HG02759 (cell line): ENCODE measurements around the gene GPA33.
A peak's percentile ranks its signal among the peaks of the same experiment; 100 is the strongest.

Experiments
- ATAC-seq: cut with Tn5 transposase; IDR thresholded peaks from one replicate; pipeline ENCODE4 v1.9.1; 2021; ENCODE audit warnings: mild to moderate bottlenecking, moderate library complexity; ENCODE audit not compliant: unreplicated experiment

The GPA33 gene

GRCh38 chr1:167118188-167118587, 28.0 kb upstream of the GPA33 start:
- ATAC-seq, result no peak

- no peak for ATAC-seq
Measured at GRCh38 chr1:167117225-167117624, 27.0 kb upstream of the GPA33 start.

GRCh38 chr1:167116174-167116573, 26.0 kb upstream of the GPA33 start:
- no peak for ATAC-seq

DNA sequence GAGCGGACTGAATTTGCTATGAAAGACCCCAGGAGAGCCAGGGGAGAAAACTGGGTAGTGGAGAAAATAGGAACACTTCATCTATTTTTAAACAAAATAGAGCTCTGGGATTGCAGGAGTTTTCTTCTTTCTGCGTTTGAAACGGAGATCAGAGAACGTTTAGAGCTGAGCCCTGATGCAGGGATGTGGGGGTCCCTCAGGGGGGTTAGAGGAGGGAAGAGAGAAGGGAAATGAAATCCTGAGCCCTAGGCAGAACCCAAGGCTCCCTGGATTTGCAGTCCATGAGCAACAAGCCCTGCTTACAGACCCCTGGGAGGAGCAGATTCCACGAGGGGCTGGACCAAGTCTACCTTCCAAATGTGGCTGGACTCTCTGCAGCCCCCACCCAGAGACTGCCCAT, 25.5 kb upstream of the GPA33 start:
- no peak for ATAC-seq

GRCh38 chr1:167114725-167115124, 24.5 kb upstream of the GPA33 start:
- no peak for ATAC-seq

- no peak for ATAC-seq
Measured at GRCh38 chr1:167111868-167112709, 21.9 kb upstream of the GPA33 start.

GRCh38 chr1:167110586-167110985, 20.4 kb upstream of the GPA33 start:
- ATAC-seq, result no peak

GRCh38 chr1:167109125-167109524, 18.9 kb upstream of the GPA33 start:
- ATAC-seq, result no peak

GRCh38 chr1:167107456-167107855, 17.3 kb upstream of the GPA33 start:
- ATAC-seq, result no peak

GRCh38 chr1:167106119-167106461, 15.9 kb upstream of the GPA33 start:
- no peak for ATAC-seq

DNA sequence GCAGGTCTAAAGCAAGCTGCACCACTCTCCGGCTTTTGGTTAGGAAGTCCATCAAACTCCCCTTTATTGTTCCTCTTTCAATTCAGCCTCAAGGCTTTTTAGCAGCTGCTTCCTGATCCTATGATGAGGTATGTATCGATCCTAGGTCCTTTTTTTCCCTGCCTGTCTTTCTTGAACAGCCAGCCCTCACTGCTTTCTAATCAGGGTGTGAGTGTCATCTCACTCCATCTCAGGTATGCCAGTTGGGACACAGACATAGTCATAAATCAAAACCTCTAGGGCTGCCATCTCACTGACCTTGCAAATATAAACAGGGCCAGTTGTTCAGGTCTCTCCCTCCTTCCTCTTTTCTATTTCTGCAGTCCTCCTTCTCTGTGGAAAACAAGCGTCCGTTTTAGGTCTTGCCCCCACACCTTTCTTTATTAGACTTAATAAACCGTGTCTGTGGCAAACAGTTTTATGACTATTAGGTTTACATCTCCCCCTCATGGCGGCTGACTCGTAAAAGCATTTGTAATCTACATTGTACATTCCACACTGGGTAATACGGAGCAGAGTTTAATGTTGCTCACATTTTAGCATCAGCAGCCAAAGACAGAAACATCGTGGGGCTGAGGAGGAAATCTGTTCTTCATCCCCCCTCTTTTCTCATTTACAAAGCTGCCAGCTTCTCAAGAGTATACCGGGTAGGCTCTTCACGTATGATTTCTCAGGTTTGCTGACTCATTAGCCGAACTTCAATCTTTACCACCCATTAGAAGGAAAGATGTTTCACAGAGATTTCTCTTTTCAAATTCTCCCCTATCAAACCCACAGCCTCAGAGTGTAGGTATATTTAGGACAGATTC, 15.3 kb upstream of the GPA33 start:
- ATAC-seq, result no peak

GRCh38 chr1:167104256-167104633, 14.1 kb upstream of the GPA33 start:
- peak; percentile 58 for ATAC-seq

DNA sequence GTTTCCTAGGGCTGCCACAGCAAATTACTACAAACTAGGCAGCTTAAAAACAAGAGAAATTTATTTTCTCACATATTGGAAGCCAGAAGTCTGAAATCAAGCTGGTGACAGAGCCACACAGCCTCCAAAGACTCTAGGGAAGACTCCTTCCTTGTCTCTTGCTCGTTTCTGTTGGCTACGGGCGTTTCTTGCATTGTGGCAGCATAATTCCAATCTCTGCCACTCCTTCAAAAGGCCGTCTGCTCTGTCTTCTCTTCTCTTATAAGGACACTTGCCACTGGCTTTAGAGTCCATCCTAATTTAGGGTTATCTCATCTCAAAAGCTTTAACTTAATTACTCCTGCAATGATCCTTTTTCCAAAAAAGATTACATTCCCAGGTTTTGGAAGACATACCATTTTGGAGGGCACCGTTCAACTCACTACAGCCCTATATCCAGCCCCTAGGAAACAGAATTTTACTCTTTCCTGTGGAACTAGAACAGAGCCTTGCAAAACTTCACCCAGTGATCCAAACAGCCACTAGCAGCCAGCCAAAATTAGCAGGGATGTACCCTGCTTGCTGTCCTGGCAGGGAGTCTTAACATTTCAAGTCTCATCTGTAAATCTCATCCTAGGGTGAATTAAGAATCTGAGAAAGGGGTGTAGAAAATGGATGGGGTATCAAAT, 12.9 kb upstream of the GPA33 start:
- ATAC-seq, result no peak

GRCh38 chr1:167101754-167102153, 11.6 kb upstream of the GPA33 start:
- ATAC-seq, result no peak

GRCh38 chr1:167100730-167101129, 10.6 kb upstream of the GPA33 start:
- no peak for ATAC-seq

DNA sequence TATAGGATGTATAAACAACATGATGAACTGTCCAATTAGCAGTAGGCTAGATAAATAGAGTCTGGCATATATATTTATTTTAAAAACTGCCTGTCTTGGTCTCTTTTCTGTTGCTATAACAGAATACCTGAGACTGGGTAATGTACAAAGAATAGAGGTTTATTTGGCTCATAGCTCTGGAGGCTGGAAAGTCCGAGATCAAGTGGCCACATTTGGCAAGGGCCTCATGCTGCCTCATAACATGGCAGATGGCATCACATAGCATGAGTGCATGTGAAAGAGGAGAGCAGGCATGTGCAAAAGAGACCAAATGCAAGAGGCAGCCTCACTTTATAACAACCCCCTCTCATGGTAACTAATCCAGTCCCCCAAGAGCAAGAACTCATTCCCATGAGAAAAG, 9.7 kb upstream of the GPA33 start:
- ATAC-seq, result no peak

- no peak for ATAC-seq
Measured at GRCh38 chr1:167095368-167095767, 5.2 kb upstream of the GPA33 start.

- ATAC-seq, result no peak
Measured at GRCh38 chr1:167094690-167095089, 4.5 kb upstream of the GPA33 start.

GRCh38 chr1:167093846-167094516, 3.8 kb upstream of the GPA33 start, which contains the start of gene STYXL2:
STYXL2 (plus strand) TSS chr1:167094075; CDS start chr1:167094850, 775 bp downstream.
- no peak for ATAC-seq

DNA sequence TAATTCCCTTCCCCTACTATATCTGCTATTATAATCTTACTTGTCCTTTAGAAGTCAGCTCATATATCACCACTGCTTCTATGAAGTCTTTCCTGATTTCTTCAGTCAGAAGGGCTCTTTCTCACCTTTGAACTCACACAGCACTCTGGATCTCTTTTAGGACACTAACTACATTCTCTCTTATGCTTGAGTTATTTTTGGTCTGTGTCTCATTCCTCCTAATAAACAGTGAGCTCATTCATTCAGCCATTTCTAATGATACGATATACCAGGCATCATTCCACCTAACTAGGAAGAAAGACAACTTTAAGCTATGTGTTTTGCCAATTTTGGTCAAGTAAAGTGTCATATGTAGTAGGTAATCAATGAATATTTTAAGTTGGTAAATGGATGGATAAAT, 2.5 kb upstream of the GPA33 start:
- ATAC-seq, result no peak

- no peak for ATAC-seq
Measured at GRCh38 chr1:167089939-167090313, 251 bp downstream of the GPA33 start.
